DMS53 treated with DMSO at 0.1 percent for 48 hours (cell line): ENCODE results near the gene TRMT61A.
A peak's percentile ranks its signal among the peaks of the same experiment; 100 is the strongest.
"Not testable (repeated sequence)": the region's sequence is repeated elsewhere in the genome, so short reads cannot be mapped to it uniquely, and the experiment has no call there.

Experiments used
- DNase-seq: peaks from one replicate; lab custom pipeline; 2025; ENCODE audit not compliant: unreplicated experiment; lab: John Stamatoyannopoulos, UW

TRMT61A gene

DNA sequence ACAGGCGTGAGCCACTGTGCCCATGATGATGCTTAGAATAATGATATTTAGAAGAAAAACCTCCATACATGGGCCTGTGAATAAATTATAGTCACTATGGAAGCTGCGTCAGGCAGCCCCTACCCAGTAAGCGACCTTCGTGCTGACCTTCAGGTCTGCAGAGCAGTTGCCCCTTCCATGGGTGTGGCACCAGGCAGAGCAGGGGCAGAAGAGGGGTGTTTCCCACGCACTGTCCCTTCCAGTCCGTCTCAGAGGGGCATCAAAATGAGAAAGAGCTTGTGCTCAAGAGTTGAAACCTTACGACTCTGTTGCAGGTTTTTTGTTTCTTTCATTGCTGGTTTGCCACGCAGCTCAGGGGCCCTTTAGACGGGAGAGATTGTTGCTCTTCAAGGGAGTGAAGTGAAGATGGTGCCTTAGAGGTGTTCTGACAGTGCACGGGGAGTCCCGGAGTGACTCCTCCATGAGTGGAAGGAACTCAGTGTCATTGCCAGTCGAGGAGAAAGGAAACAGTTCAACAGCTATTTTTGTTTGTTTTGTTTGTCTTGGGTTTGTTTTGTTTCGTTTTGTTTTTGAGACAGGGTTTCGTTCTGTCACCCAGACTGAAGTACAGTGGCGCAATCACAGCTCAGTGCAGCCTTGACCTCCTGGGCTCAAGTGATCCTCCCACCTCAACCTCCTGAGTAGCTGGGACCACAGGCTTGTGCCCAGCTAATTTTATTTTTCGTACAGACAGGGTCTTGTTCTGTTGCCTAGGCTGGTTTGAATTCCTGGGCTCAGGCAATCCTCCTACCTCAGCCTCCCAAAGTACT, 20.3 kb upstream of the TRMT61A start:
- no peak for DNase-seq

DNA sequence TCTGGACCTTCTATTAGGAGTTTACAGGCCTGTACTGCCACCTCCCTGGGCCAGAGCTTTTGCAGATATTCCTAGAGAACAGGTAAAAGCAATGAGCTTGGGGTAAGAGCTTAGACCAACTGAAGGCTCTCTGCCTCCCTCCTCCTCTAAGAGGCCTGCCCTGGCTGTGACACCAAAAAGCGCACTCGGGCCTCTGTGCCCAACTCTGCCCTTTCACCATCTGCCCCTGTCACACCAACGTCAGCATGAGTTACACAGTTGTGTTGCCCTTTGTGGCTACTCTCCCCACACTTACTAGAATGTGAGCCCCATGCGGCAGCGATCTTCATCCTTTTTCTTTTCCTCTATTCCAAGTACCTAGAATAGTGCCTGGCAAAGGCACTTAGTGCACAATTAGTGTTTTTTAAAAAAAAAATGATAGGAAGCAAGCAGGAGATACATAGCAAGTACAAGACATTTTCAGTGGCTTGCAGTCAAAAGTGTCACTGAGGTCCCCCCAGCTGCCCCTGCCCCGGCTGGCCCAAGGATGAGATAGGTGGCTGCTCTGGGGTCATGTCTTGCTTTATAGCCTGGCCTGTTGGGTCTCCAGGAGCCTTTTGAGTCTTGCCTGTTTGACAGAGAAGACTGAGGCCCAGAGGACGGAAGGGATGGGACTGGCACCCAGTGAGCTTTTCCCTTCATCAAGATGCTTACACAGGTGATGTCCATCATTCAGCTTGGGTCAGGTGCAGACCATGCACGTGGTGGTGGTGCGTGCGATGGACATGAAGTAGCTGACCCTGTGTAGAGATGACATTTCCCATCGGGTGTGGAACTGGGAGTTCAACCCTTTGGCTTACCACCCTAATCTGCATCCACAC, 18.9 kb upstream of the TRMT61A start:
- DNase-seq, result no peak

DNA sequence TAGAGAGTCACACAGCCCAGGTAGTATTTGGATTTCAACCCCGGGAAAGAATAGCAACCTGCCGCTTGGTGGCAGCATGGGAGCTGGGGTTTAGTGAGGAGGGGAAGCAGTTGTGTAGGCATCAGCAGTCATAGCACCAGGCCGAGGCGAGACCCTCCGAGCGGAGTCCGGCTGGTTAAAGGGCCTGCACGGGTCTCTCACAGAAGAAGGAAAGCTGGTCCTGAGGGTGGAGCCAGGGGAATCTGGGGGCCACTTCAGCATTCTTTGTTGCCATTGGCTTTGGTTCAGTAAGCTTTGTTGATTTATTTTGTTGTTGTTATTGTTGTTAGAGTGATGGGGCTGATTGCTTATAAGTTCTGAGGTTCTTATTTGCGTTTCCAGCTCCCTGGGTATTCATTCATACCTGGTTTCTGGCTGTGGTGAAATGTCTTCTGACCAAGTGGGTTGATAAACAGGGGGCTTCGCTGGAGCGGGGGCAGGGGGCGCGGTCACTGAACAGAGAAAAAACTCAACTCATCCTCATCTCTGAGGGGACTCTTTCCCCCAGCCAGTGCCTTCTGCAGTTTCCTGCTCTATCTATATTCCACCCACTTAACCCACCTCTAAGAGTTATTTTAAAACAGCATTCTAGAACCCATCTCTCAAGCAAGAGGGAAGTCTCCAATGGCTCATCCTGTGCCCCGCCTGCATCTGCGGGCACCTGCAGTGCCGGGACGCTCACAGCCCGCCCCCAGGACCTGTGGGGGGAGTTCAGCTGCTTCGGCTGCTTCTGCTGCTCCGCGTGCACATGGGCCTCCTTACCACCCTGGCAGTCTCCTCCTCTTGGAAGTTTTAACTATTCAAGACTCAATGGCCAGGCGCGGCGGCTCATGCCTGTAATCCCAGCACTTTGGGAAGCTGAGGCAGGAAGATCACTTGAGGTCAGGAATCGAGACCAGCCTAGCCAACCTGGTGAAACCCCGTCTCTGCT, 18.0 kb upstream of the TRMT61A start:
- no peak for DNase-seq

DNA sequence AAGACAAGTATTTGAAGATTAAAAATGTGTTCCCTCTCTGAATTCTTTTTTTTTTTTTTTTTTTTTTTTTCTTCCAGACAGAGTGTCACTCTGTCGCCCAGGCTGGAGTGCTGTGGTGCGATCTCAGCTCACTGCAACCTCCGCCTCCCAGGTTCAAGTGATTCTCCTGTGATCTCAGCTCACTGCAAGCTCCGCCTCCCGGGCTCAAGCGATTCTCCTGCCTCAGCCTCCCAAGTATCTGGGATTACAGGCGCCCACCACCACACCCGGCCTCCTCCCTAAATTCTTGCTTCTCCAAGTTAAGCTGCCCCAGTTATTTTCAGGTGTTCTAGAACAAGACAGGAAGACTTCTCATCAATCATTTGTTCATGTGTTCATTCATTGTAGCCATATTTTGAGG, 16.8 kb upstream of the TRMT61A start:
- DNase-seq, result not testable (repeated sequence)

DNA sequence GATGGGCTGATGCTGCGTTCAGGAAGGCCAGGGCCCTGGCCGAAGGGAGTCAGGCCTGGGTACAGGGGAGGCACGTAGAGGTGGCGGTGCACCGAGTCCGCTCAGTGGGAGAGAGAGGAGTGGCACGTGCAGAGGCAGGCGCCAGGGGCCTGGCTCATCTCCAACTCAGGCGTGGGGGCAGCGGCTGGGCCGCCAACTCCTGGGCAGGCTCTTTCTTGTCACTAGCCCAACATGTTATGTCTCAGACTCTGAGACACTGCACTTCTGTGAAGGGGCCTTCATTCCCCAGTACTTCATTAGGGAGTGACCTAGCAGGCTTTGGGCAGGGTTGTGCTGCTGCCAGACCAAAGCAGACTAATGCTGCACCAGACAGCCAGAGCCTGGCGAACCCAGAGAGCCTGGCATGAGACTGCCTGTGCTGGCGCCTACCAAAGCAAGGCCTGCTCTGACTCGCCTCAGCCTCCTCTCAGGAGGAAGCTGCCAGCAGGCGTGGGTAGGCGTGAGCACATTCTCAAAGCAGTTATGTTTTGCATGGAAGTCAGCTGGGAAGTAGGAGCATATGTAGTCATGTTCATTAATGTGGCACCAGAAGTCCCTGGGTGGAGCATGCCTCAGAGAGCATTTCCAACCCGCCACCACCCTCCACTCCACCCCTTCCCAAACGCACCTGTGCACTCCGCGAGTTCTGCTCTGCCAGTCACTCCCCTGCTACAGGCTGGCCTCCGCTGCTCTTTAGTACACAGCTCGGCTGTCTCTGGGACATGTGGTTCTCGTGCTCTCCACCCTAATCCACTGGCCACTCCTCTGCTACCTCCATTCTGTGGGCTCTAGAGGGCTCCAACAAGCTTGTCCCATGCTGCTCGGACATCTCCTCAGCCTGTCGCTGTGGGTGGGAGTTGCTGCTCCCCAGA, 16.0 kb upstream of the TRMT61A start:
- DNase-seq, result no peak

DNA sequence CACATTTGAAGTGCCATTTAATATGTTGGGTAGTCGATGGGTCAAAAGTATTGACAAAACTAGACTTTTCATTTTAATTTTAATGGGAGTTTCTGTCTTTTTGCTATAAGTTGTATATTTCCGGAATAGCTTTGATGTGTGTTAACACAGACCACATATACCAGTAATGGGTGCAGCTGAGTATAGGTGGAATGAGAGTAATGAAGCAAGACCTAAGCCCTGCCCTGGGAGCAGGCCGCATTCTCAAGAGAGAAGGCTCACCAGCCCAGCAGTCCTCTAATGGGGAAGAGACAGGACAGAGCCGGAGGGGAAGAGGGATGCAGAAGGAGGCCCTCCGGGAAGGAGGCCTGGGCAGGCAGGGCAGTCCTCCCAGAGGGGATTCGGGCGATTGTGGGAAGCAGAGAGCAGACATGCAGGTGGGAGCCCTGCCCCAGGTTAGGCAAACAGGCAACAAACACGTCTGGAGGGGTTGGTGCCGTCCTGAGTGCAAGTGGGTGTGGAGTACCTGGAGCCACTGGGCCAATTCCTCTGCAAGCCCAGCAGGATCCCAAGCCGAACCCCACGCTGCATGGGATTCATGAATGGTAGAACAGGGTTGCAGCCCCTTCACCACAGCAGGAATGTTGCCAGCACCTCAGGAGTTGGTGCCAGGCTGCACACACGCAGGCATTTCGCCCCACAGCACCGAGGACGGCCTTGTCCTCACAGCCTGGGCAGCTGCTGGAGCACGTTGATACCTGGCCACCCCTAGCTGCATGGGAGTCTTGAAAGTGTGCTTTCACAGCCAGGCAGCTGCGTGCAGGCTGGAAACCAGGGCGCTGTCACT, 14.2 kb upstream of the TRMT61A start:
- DNase-seq, result no peak

DNA sequence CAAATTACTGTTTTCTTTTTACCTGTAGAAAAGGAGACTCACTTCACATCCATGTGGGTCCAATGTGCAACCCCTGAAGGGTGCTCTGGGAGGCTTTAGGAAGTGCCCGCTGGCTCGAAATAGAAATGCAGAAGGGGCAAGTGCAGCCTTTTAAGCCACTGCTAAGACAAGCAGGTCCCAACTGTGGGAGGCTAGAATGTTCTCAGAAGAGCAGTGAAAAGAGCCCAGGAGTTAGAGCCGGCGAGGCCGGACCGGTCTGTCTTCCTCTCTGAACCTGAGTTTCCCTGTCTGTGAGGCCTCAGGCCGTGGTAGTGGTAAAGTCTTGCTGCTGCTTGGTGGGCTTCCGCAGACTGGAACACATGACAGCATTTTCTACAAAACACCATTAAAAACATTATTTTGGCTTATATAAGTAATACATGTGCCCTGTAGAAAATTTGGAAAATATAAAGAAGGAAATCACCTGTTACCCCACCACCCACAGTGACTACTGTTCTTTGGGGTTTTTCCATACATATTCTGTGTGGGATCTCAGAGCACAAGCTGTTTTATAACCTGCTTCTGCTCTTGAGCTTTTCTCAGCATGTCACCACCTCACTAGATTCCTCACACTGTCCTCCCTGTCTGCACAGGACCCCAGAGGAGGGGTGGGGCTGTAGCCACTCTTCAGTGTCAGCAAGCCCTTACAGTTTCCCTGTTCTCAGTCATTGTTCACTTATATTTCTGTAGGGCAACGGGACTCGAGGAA, 12.4 kb upstream of the TRMT61A start:
- DNase-seq, result no peak

DNA sequence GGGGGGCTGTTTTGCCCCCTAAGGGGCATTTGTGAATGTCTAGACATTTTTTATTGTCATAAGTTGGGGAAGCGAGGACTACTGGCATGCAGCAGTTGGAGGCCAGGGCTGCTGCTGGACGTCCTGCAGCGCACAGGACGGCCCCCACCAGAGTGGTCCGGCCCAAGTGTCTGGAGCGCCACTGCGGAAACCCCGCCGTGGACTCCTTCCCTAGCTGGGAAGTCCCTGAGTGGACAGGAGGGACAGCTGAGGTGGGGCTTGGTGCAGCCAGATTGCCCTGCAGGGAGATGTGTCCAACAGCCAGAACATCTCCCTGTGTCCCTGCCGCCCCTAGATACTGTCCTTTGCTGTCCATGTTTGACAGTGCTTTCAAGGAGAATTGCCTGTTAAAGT, 11.8 kb upstream of the TRMT61A start:
- DNase-seq, result no peak

DNA sequence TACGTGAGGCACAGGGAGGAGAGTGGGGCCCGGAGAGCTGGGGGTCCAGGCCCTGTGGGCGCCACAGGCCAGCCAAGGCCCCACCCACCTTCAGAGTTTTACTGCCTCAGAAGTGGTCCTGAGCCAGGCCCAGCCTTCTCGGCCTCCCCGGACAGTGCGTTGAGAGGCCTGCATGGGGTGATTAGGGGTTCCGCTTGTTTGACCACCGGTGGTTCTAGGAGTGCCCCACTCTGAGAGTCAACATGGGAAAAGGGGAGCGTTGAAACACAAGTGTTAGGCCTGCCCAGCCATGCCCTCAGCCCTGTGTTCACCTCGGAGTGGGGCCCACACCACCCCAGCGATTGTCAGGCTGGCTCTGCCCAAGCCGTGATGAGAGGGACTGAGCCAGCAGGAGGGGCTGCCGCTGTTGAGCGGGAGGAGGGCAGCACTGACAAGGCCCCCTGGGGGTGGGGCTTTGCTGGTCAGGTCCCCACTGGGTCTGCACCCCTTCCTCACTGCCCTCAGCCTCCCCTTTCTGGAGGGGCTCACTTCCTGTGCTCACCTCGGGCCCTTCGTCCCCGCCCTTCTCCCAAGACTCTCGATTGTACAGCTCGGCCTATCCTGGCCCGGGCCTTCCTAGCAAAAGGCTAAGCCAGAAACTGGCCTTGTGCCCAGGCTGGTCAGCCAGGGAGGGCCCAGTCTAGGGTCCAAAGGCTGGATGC, 11.1 kb upstream of the TRMT61A start:
- no peak for DNase-seq

DNA sequence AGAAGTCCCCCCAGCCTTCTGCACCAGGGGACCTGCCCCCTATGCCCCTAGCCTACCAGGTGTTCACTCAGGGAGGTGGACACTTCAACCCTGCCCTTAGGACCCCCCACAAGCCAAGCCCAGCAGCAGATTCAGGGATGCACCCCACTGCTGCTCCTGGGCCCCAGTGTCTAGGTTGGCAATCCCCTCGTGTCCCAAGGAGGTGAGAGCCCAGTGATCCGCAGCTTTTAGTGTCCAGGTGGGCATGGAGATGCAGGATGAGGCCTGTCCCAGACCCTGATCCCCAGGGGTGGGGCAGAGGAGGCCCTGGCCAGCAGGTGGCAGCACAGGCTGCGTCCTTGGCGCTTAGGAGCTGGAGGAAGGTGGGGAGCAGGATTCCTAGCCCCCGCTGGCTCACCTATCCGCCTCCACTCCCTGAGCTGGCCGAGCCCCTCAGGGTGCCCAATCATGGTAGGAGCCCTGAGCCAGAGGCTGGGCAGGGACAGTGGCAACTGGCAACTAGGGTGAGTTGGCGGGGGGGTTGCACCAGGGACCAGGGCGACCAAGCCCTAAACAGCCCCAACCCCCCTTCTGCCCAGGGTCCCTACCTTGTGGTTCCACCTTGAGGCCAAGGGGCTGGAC, 10.5 kb upstream of the TRMT61A start:
- DNase-seq, result peak; percentile 20

DNA sequence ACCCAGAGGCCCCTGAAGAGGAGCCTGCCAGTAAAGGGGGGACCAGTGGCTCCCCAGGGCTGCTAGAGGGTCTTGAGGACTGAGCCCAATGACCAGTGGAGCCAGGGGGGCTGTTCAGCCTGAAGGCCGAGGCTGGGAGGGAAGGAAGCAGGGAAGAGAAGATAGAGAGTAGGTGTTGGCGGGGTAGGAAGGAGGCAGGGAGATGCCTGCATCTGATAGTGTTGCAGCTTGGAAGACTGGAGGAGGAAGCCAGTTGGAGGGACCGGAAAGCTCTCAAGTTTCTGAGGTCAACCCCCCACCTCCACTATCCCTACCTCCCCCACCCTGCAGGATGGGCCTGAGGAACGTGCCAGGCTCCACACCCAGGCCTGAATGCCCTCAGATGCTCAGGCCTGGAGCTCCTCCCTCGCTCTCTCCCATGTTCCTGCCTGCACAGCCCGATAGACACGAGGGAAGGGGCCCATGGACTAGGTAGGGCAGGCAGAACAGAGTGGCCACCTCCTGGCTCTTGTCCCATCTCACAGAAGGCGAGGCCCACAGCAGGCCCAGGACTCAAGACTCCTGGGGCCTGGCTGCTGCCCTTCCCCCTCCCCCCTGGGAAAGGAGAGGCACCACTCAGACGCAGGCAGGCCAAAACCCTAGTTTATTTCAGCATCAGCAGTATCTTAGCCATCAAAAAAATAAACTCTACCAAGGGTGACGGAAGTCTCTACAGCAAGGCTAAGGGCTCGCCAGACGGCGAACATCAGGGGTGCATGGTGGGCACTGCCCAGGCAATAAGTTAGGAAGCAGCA, 9.8 kb upstream of the TRMT61A start:
- DNase-seq, result no peak

DNA sequence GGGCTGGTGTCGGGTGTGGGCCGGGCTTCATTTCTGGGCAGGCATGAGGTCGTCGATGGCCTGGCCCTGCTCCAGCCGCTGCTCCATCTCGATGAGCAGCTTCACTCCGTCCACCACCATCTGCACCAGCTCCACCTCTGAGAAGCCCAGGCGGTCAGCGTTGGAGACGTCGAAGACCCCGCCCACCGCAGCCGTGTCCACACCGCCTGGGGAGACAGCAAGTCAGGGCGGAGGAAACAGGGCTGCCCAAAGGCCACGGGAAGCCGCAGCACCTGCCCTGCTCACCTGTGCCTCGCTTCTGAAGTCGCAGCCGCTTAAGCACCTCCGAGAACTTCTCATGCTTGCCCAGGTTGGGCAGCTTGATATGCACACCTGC, 9.2 kb upstream of the TRMT61A start:
- DNase-seq, result peak; percentile 60

DNA sequence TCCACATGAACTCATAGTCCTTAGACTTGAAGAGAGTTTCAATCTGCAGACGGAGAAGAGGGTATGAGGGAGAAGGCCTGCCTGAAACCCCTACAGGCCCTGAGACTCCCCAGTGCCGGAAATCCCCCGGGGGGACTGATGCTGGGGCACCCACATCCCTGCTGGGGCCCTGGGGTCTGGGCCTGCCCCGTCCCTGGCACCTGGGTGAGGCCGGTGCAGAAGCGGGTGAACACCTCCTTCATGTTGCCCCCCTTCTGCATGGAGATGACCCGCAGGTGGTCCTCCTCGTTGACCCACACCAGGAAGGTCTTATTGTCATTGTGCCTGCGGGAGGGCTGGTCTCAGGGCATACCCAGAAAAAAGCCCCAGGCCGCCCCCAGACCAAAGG, 8.7 kb upstream of the TRMT61A start:
- no peak for DNase-seq

DNA sequence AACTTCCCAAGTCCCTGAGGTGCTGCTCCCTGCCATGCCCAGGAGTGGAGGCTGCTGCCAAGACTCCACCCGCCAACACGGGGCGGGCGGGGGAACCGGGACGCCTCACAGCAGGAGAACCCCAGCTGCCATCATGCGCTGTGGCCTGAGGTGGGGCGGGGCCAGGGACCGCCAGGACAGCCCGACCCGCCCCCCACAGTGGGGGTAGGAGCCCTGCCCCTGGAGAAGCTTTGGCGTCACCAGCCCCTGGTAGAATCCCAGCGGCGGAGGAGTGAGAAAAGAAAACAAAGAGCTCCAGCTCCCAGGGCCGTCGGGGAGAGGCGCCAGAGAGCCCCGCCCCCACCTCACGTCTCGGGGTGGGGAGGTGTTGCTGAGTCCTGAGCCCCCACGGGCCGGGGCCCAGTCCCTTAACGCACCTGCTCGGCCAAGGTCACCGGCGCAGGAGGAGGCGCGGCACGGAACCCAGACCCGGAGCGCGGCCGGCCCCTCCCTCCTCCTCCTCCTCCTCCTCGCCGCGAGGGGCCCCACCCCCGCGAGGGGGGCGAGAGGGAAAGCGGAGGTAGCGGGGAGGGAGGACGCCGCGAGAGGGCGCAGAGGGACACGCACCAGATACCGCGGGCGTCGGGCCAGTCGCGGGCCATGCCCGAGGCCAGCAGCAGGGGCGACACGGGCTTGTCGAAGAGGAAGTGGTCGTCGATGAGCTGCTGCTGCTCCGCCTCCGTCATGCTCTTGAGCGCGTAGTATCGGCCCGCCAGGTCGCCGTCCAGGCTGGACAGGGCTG, 8.1 kb upstream of the TRMT61A start:
- DNase-seq, result peak; percentile 66

DNA sequence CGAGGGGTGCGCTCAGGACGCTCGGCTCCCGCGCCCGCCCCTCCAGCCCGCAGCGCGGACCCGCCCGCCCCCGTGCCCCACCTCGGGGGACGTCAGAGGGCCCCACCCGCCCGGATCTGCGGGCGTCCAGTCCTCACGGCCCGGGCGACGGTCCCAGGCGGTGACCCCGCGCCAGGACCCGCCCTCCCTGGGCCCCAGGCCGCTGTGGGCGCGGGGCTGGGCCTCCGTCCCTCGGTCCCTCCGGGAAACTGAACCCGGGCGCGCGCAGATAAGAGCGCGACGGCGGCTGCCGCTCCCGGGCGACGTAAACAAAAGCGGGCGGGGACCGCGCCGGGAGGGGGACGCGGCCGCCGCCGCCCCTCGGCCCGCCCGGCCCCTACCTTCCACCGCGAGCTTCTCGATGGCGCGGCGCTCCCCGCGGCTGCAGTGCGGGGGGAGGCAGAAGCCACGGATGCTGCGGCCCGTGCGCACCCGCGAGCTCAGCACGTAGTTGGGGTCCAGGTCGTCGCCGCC, 7.5 kb upstream of the TRMT61A start:
- peak; percentile 17 for DNase-seq
